ENCODE measurements around the gene BRINP1.

BRINP1 gene

GRCh38 chr9:119369680-119370366, 588 bp upstream of the BRINP1 start:
- peaks cover 34% of the 10 kb centered on the region for H3K27me3 ChIP-seq
- H3K9me3 ChIP-seq = no peaks in the 10 kb centered on the region
- DNase-seq = no peak
- H3K36me3 ChIP-seq = no peaks in the 10 kb centered on the region
- peak overlapping the region; percentile 56 for H3K4me3 ChIP-seq (ENCODE audit: low read depth, low read length)
- H3K4me1 ChIP-seq = no peaks in the 10 kb centered on the region
- no peak for TF ChIP-seq CTCF (IDR thresholded peaks at IDR 0.05; ENCODE audit: low read depth, low read length)

GRCh38 chr9:119368179-119368578, 1.1 kb downstream of the BRINP1 start:
- Histone ChIP-seq H3K4me3 (ENCODE audit: low read depth, low read length) (no peak overlapping the region), H3K36me3 (no peaks in the 10 kb centered on the region), H3K4me1 (no peaks in the 10 kb centered on the region), H3K9me3 (no peaks in the 10 kb centered on the region), H3K27me3 (peaks cover 34% of the 10 kb centered on the region)
- TF ChIP-seq CTCF (IDR thresholded peaks at IDR 0.05; ENCODE audit: low read depth, low read length) = no peak
- no peak for DNase-seq

- Histone ChIP-seq H3K9me3 (no peaks in the 10 kb centered on the region), H3K27me3 (peaks cover 34% of the 10 kb centered on the region), H3K36me3 (no peaks in the 10 kb centered on the region), H3K4me3 (ENCODE audit: low read depth, low read length) (no peak overlapping the region), H3K4me1 (no peaks in the 10 kb centered on the region)
- TF ChIP-seq CTCF (IDR thresholded peaks at IDR 0.05; ENCODE audit: low read depth, low read length) = no peak
- no peak for DNase-seq
Measured at GRCh38 chr9:119367683-119368075, 1.6 kb downstream of the BRINP1 start.

- no peaks in the 10 kb centered on the region for H3K9me3 ChIP-seq
- no peak for DNase-seq
- no peak overlapping the region for H3K4me3 ChIP-seq (ENCODE audit: low read depth, low read length)
- H3K4me1 ChIP-seq = no peaks in the 10 kb centered on the region
- peaks cover 34% of the 10 kb centered on the region for H3K27me3 ChIP-seq
- no peaks in the 10 kb centered on the region for H3K36me3 ChIP-seq
- TF ChIP-seq CTCF (IDR thresholded peaks at IDR 0.05; ENCODE audit: low read depth, low read length) = no peak
Measured at GRCh38 chr9:119366909-119367682, 2.1 kb downstream of the BRINP1 start.

GRCh38 chr9:119365291-119366027, 3.8 kb downstream of the BRINP1 start:
- Histone ChIP-seq H3K9me3 (no peaks in the 10 kb centered on the region), H3K27me3 (peaks cover 32% of the 10 kb centered on the region), H3K4me3 (ENCODE audit: low read depth, low read length) (no peak overlapping the region), H3K36me3 (no peaks in the 10 kb centered on the region), H3K4me1 (no peaks in the 10 kb centered on the region)
- peak; percentile 71 for TF ChIP-seq CTCF (IDR thresholded peaks at IDR 0.05; ENCODE audit: low read depth, low read length)
- DNase-seq = peak; percentile 49

All from BE2C (cell line).